H1 (cell line): Measurements from ENCODE around the gene PRKN. TPM values are rescaled to one million over a fixed set of nuclear protein-coding genes. Genes with fewer than 3 reads are reported as not detected.

ENCODE experiments used
- CBX8 ChIP-seq: fragments of 300-800, 300-1000 bp; sonication (generic); IDR thresholded peaks from 2 replicates; pipeline ENCODE4 v1.7.1; 2016; ENCODE audit warnings: low read depth, low read length, borderline replicate concordance
- RAD21 ChIP-seq, 2 experiments: IDR thresholded peaks in 1 of 2; conservative IDR thresholded peaks in 1 of 2; 2 replicates each; pipeline ENCODE4 v1.6.1; 2011; ENCODE audit warnings: low read depth in 2 of 2, low read length in 2 of 2, improper control_type of control experiment in 1 of 2, inconsistent platforms in 1 of 2, mild to moderate bottlenecking in 1 of 2, moderate library complexity in 1 of 2
- TAF7 ChIP-seq: optimal IDR thresholded peaks from 2 replicates; pipeline ENCODE3; 2011; ENCODE audit warnings: low read depth, mild to moderate bottlenecking, inconsistent platforms, low read length, moderate library complexity, borderline replicate concordance
- polyA plus RNA-seq, 7 experiments: library from polyadenylated mRNA; depleted of rRNA in 3 of 7; stranded (reverse) in 5 of 7; unstranded in 2 of 7; fragments of >200 nt in 5 of 7; fragments of 200-250 nt in 2 of 7; gene quantifications; 1 replicate in 5 of 7; 2 replicates in 1 of 7; 4 replicates in 1 of 7; pipeline versions ENCODE4 v1.2.1 to v1.2.3, GENCODE V29; 2011 to 2013; ENCODE audit warnings: missing spikeins in 2 of 7, mixed read lengths in 2 of 7
- total RNA-seq: library from RNA; stranded (reverse); fragmentation: NEBNext Ultra II Directional; extraction: Animal tissue kit (Norgen Biotek cat#: 25700); gene quantifications from 2 replicates; pipeline ENCODE4 v1.2.1, GENCODE V29; 2021

The PRKN gene
- total and polyA plus RNA-seq, 2 of the 8 experiments (the other 6 are each of a cell fraction or from before 2014, with no cell fraction given): 0.13 to 0.29 TPM

DNA sequence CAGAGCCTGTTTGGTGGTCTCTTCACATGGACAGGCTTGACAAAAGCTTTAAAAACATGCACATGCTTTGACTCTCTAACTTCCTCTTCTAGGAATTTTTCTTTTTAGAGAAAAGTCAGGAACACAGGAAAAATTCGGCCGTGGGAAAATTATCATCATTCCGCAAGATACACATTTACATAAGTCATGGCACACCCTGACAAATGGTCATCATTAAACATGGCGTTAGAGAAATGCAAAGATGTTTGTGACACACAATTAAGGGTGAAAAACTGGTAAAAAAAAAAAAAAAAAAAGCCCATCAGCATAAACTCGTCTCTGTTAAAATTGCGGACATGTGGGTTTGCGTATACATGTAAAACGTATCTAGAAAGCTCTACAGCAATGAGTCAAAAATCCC is 1319.5 kb downstream of the PRKN start (continued):
- TF ChIP-seq RAD21 (IDR thresholded peaks at IDR 0.05 in 1 of 2, conservative IDR thresholded peaks at IDR 0.05 in 1 of 2; ENCODE audit: low read depth in 2 of 2, low read length in 2 of 2) (no peak), CBX8 (no peak), TAF7 (no peak)
